OCI-LY3 (cell line): ENCODE data around the gene MEF2B.

Experiments
- H2AFZ ChIP-seq: fragments of 200-600, 300-600 bp; shearing (Covaris generic); 2 replicates; pipeline ENCODE4 v1.6.0; 2014; ENCODE audit warnings: antibody characterized with exemption, low read depth, low read length
- H3K27ac ChIP-seq: fragments of 200-600, 300-600 bp; sonication (generic); 2 replicates; pipeline ENCODE4 v1.5.1; 2014; ENCODE audit warnings: mild to moderate bottlenecking, low read length, moderate library complexity, mixed read lengths
- H3K27me3 ChIP-seq: fragments of 200-600, 300-600 bp; sonication (generic); 2 replicates; pipeline ENCODE4 v1.6.1; 2014; ENCODE audit warnings: low read depth, low read length, mixed read lengths
- H3K36me3 ChIP-seq: fragments of 200-600, 300-600 bp; sonication (generic); replicated peaks from 2 replicates; pipeline ENCODE3; 2014; ENCODE audit warnings: low read depth, low read length, mixed read lengths
- H3K4me1 ChIP-seq: fragments of 300-600, 200-600 bp; sonication (generic); 2 replicates; pipeline ENCODE4 v1.6.1; 2014; ENCODE audit warnings: low read length, mixed read lengths
- H3K4me2 ChIP-seq: fragments of 200-600, 300-600 bp; sonication (generic); 2 replicates; pipeline ENCODE4 v1.6.1; 2014; ENCODE audit warnings: low read length, mixed read lengths
- H3K4me3 ChIP-seq: fragments of 300-600, 200-600 bp; sonication (generic); 2 replicates; pipeline ENCODE4 v1.5.1; 2014; ENCODE audit warnings: antibody characterized with exemption, mild to moderate bottlenecking, low read length, moderate library complexity
- H3K79me2 ChIP-seq: fragments of 300-600, 200-600 bp; shearing (Covaris generic); 2 replicates; pipeline ENCODE4 v1.6.1; 2014; ENCODE audit warnings: mild to moderate bottlenecking, low read length, mixed read lengths
- H3K9ac ChIP-seq: fragments of 300-600, 200-600 bp; shearing (Covaris generic); 2 replicates; pipeline ENCODE4 v1.6.0; 2014; ENCODE audit warnings: mild to moderate bottlenecking, low read length, moderate library complexity
- H3K9me3 ChIP-seq: fragments of 200-600, 300-600 bp; shearing (Covaris generic); 2 replicates; pipeline ENCODE4 v1.6.1; 2014; ENCODE audit warnings: low read length, mixed read lengths; ENCODE audit not compliant: insufficient read depth
- H4K20me1 ChIP-seq: fragments of 200-600, 300-600 bp; sonication (generic); 2 replicates; pipeline ENCODE4 v1.6.1; 2016; ENCODE audit warnings: low read length, mixed read lengths; ENCODE audit not compliant: insufficient read depth
- EZH2phosphoT487 ChIP-seq: fragments of 200-600 bp; shearing (Covaris generic); IDR thresholded peaks from 2 replicates; pipeline ENCODE4 v1.6.1; 2018; ENCODE audit warnings: antibody characterized with exemption, mixed run types, low read depth
- TF ChIP-seq, protein P1 (sequence below): fragments of 200-600, 300-600 bp; sonication (generic); IDR thresholded peaks from 2 replicates; pipeline ENCODE4 v1.5.1; 2014; ENCODE audit warnings: antibody characterized with exemption, low read length, low read depth

The MEF2B gene

DNA sequence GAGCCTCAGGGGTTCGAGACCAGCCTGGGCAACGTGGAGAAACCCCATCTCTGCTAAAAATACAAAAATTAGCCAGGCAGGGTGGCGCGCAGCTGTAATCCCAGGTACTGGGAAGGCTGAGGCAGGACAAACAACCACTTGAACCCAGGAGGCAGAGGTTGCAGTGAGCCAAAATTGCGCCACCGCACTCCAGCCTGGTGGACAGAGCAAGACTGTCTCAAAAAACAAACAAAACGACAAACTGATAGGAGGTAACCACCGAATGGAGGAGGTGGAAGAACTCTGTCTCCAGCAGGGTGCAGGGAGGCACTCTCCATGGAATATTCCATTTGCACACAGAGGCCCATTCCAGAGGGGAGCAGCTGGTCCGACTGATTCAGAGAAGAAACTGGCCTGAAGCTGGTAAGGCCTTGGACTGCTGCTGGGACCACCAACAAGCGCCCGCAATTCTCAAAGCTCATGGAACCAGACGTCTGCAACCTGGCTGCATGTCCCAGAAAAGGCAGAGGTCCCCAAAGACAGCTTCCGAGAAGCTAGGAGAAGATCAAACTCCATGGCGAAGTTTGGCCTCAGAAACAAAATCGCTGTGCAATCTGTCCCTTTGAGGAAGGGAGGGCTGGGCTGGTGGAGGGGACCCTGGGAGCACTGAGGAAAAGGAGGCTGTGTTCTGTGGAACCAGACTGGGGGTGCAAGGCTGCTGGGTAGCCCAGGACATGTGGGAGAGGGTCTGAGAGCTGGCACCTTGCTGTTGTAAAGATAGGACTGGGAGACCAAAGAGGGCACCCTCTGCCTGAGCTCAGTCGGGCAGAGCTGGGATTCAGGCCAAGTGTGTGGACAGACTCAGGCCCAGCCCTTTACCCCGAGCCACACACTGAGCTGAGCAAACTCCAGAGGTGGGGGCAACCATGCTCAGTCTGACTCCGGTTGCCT is 71.1 kb downstream of the MEF2B start:
- Histone ChIP-seq H2AFZ (no peak overlapping the region), H3K36me3 (no peaks in the 10 kb centered on the region), H3K27me3 (no peaks in the 10 kb centered on the region), H3K4me2 (no peak overlapping the region), H3K79me2 (no peaks in the 10 kb centered on the region), H3K4me1 (no peaks in the 10 kb centered on the region), H4K20me1 (no peaks in the 10 kb centered on the region), H3K4me3 (no peak overlapping the region), H3K9ac (no peak overlapping the region), H3K9me3 (no peaks in the 10 kb centered on the region), H3K27ac (no peak overlapping the region)
- TF ChIP-seq, protein P1, sequence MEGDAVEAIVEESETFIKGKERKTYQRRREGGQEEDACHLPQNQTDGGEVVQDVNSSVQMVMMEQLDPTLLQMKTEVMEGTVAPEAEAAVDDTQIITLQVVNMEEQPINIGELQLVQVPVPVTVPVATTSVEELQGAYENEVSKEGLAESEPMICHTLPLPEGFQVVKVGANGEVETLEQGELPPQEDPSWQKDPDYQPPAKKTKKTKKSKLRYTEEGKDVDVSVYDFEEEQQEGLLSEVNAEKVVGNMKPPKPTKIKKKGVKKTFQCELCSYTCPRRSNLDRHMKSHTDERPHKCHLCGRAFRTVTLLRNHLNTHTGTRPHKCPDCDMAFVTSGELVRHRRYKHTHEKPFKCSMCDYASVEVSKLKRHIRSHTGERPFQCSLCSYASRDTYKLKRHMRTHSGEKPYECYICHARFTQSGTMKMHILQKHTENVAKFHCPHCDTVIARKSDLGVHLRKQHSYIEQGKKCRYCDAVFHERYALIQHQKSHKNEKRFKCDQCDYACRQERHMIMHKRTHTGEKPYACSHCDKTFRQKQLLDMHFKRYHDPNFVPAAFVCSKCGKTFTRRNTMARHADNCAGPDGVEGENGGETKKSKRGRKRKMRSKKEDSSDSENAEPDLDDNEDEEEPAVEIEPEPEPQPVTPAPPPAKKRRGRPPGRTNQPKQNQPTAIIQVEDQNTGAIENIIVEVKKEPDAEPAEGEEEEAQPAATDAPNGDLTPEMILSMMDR = no peak
- TF ChIP-seq EZH2phosphoT487 = no peak

DNA sequence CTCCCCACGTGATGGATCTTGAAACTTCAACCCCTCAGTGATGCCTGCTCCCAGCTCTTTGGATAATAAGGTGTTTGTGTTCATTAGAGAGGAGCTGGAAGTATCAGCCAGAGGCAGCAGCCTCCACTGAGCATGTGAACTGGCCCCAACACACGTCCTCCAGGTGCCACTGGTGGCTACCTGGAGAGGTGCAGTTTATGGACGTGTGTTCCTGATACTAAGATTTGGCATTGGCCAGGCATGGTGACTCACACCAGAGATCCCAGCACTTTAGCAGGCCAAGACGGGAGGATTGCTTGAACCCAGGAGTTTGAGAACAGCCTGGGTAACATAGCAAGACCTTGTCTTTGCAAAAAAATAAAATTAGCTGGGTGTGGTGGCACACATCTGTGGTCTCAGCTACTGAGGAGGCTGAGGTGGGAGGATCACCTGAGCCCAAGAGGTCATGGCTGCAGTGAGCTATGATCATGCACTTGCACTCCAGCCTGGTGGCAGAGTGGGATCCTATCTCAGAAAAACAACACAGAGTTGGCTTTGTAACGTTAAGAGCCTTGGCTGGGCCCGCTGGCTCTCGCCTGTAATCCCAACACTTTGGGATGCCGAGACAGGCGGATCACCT is 71.9 kb downstream of the MEF2B start:
- H3K9ac ChIP-seq = no peak overlapping the region
- no peaks in the 10 kb centered on the region for H3K9me3 ChIP-seq
- TF ChIP-seq EZH2phosphoT487 = no peak
- TF ChIP-seq, protein P1 = no peak

DNA sequence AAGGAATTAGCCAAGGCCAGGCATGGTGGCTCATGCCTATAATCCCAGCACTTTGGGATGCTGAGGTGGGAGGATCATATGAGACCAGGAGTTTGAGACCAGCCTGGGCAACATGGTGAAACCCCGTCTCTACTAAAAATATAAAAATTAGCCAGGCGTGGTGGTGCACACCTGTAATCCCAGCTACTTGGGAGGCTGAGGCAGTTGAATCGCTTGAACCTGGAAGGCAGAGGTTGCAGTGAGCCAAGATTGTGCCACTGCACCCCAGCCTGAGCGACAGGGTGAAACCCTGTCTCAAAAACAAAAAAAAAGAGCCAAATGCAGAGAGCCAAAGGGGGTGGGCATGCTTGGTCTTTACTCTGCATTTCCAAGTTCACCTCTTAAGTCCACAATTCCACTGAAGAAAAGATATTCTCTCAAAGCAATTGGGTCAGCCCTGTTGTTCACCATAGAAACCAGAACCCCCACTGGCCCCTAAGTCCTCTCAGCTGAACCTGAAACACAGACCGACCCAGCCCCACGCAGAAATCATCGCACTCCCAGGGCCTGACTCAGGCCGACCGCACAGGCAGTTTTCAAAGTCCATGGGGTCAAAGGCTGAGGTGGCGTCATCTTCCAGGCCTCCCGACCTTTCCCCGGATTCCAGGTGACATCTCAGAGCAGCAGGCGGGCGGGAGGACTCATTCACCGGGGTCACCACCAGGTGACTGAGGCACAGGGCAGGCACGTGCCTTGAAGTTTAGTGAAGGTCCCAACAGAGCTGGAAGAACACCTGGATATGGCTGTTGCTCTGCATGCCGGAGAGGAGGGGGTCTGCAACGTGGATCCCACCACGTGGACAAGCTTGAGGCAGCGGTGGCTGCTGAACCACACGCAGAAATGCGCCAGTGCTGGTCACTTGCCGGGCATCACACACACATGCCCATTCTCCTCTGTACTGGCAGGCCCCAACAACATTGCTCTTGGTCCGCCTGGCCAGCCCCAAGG is 73.1 kb downstream of the MEF2B start:
- H3K4me2 ChIP-seq = no peak overlapping the region
- H2AFZ ChIP-seq = no peak overlapping the region
- H3K27me3 ChIP-seq = no peaks in the 10 kb centered on the region
- H3K4me1 ChIP-seq = no peaks in the 10 kb centered on the region
- H3K4me3 ChIP-seq = no peak overlapping the region
- H3K9ac ChIP-seq = no peak overlapping the region
- H3K9me3 ChIP-seq = no peaks in the 10 kb centered on the region
- no peaks in the 10 kb centered on the region for H4K20me1 ChIP-seq
- no peak overlapping the region for H3K27ac ChIP-seq
- no peaks in the 10 kb centered on the region for H3K79me2 ChIP-seq
- H3K36me3 ChIP-seq = no peaks in the 10 kb centered on the region
- no peak for TF ChIP-seq EZH2phosphoT487
- TF ChIP-seq, protein P1 = no peak

More for the DNA sequence above, 71.9 kb downstream of the MEF2B start:
- Histone ChIP-seq H3K4me1 (no peaks in the 10 kb centered on the region), H3K4me3 (no peak overlapping the region), H2AFZ (no peak overlapping the region), H3K79me2 (no peaks in the 10 kb centered on the region), H3K27me3 (no peaks in the 10 kb centered on the region), H4K20me1 (no peaks in the 10 kb centered on the region), H3K4me2 (no peak overlapping the region), H3K27ac (no peak overlapping the region), H3K36me3 (no peaks in the 10 kb centered on the region)
